ENCODE measurements around the gene RGS14.

Gene RGS14

GRCh38 chr5:177357459-177358351 is at the start of gene RGS14:
Gene RGS14, plus strand, starts transcription at chr5:177357924. Its CDS starts 101 bp downstream, at chr5:177358025.
- DNase-seq (ENCODE audit: low read depth), result peak; percentile 68

- DNase-seq (ENCODE audit: low read depth), result no peak
These were observed 49.0 kb upstream of the RGS14 start for GRCh38 chr5:177308740-177309139.

GRCh38 chr5:177309351-177310191 is 48.2 kb upstream of the RGS14 start:
- no peak for DNase-seq (ENCODE audit: low read depth)

- no peak for DNase-seq (ENCODE audit: low read depth)
These were observed 47.4 kb upstream of the RGS14 start for GRCh38 chr5:177310332-177310731.

GRCh38 chr5:177310757-177311391 is 46.9 kb upstream of the RGS14 start:
- no peak for DNase-seq (ENCODE audit: low read depth)

GRCh38 chr5:177311392-177311722 is 46.4 kb upstream of the RGS14 start:
- DNase-seq (ENCODE audit: low read depth), result no peak

- DNase-seq (ENCODE audit: low read depth), result peak; percentile 81
These were observed 45.7 kb upstream of the RGS14 start, which contains the start of gene MXD3 for GRCh38 chr5:177311723-177312648. Gene MXD3, minus strand, starts transcription at chr5:177311898. Its CDS starts 68 bp downstream, at chr5:177311830.

- DNase-seq (ENCODE audit: low read depth), result no peak
These were observed 45.0 kb upstream of the RGS14 start for GRCh38 chr5:177312649-177313181.

GRCh38 chr5:177313561-177314259 is 44.0 kb upstream of the RGS14 start:
- DNase-seq (ENCODE audit: low read depth), result no peak

GRCh38 chr5:177314376-177315342 is 43.1 kb upstream of the RGS14 start:
- no peak for DNase-seq (ENCODE audit: low read depth)

- DNase-seq (ENCODE audit: low read depth), result no peak
These were observed 42.3 kb upstream of the RGS14 start for GRCh38 chr5:177315411-177315810.

- DNase-seq (ENCODE audit: low read depth), result no peak
These were observed 41.7 kb upstream of the RGS14 start for GRCh38 chr5:177316005-177316404.

- no peak for DNase-seq (ENCODE audit: low read depth)
These were observed 39.8 kb upstream of the RGS14 start for GRCh38 chr5:177317959-177318377.

GRCh38 chr5:177319913-177320588 is 37.7 kb upstream of the RGS14 start:
- no peak for DNase-seq (ENCODE audit: low read depth)

GRCh38 chr5:177320879-177321278 is 36.8 kb upstream of the RGS14 start:
- no peak for DNase-seq (ENCODE audit: low read depth)

- no peak for DNase-seq (ENCODE audit: low read depth)
These were observed 31.8 kb upstream of the RGS14 start for GRCh38 chr5:177325868-177326381.

GRCh38 chr5:177327539-177328522 is 29.9 kb upstream of the RGS14 start:
- no peak for DNase-seq (ENCODE audit: low read depth)
